Ovary (tissue), 9 donors: ENCODE results near the gene GIMAP8. TPM values are rescaled to one million over a fixed set of nuclear protein-coding genes. Genes with fewer than 3 reads are reported as not detected.

ENCODE experiments used
- DNase-seq, 5 donors: peaks; one replicate each; pipeline ENCODE4 v3.0.0-alpha.2; 2019 to 2020
- H3K27ac ChIP-seq, 2 donors: fragments of 200-600 bp; one replicate each; pipeline versions ENCODE4 v1.5.1 to v1.8.0; 2019 to 2022
- H3K27me3 ChIP-seq: fragments of 200-600 bp; one replicate; pipeline ENCODE4 v1.8.0; 2022
- H3K36me3 ChIP-seq: fragments of 200-600 bp; sonication (generic); one replicate; pipeline ENCODE4 v1.5.1; 2019
- H3K4me1 ChIP-seq: one replicate; pipeline ENCODE4 v1.8.1; 2013; ENCODE audit warnings: mild to moderate bottlenecking, moderate library complexity; ENCODE audit not compliant: insufficient read depth
- H3K4me3 ChIP-seq: fragments of 200-600 bp; sonication (generic); one replicate; pipeline ENCODE4 v1.5.1; 2017
- H3K9me3 ChIP-seq, 2 donors: fragments of 200-600 bp in 1 of 2; sonication (generic) in 1 of 2; one replicate each; pipeline versions ENCODE4 v1.5.1 to v1.8.1; 2013 to 2019; ENCODE audit warnings: mild to moderate bottlenecking in 1 of 2, moderate library complexity in 1 of 2
- CTCF ChIP-seq, 3 donors: fragments of 450-650 bp in 2 of 3; fragments of 200-600 bp in 1 of 3; IDR thresholded peaks; one replicate each; pipeline versions ENCODE4 v1.5.1 to v1.8.0; 2016 to 2022; ENCODE audit warnings: antibody characterized with exemption in 3 of 3, mild to moderate bottlenecking in 1 of 3
- EP300 ChIP-seq: sonication (generic); formaldehyde crosslinking; IDR thresholded peaks from one replicate; pipeline ENCODE4 v1.6.1; 2017; ENCODE audit warnings: antibody characterized with exemption
- POLR2A ChIP-seq: fragments of 450-650 bp; IDR thresholded peaks from one replicate; pipeline ENCODE4 v1.6.1; 2017; ENCODE audit warnings: antibody characterized with exemption, mild to moderate bottlenecking, moderate library complexity
- WGBS, 3 donors: extraction: QIAGEN DNeasy Blood & Tissue Kit in 1 of 3; methylation state at CpG; one replicate each; pipeline versions ENCODE4 v1.1.5 to v1.1.7; 2013 to 2017; 5-methylcytosine and 5-hydroxymethylcytosine counted together
- intact Hi-C, 4 donors: fragments of 100-400 bp; cut with DNase I; formaldehyde crosslinking; loops; one replicate each; pipeline versions ENCODE4 v1.11.0 to v1.15.1; 2022 to 2023
- polyA plus RNA-seq, 2 donors: library from polyadenylated mRNA; stranded (reverse); fragments of 200-250 nt in 1 of 2; fragments of 350-450 nt in 1 of 2; fragmentation: Illumina TruSeq in 1 of 2; extraction: RNeasy Lipid Tissue Mini Kit (QIAGEN cat#74804) in 1 of 2; gene quantifications; one replicate each; pipeline ENCODE4 v1.2.3, GENCODE V29; 2013 to 2014
- total RNA-seq, 7 donors: library from RNA; depleted of rRNA in 2 of 7; stranded (reverse); fragments of >200 nt in 2 of 7; fragmentation: NEBNext Ultra II Directional in 3 of 7; extraction: Animal tissue kit (Norgen Biotek cat#: 25700) in 3 of 7; gene quantifications; one replicate each; pipeline versions ENCODE4 v1.1.0 to v1.2.4, GENCODE V29; 2016 to 2023
- donor health status: DM: no; HTN: no; CAD: no; lungs with moderate emphysema.
- donor health status: DM: no; HTN: no; CAD: no.
- donor health status: Bipolar disorder and iron deficiency.
- donor health status: DM: yes; HTN: yes; CAD: no.
- donor health status: DM: no; HTN: no; CAD: no.
- donor health status: DM: yes; HTN: yes; CAD: no.

GIMAP8 gene
- total and polyA plus RNA-seq, 9 donors, result 2.1 to 22.8 (median 6.9) TPM

- intact Hi-C loops, result no loop called here
- Histone ChIP-seq H3K9me3 (no peaks in the 10 kb centered on the region), H3K4me3 (no peak overlapping the region), H3K27ac (peak overlapping the region in 1 of 2 donors; percentile 33), H3K36me3 (no peaks in the 10 kb centered on the region), H3K4me1 (peaks cover 11% of the 10 kb centered on the region), H3K27me3 (no peaks in the 10 kb centered on the region)
- 53 to 59% (median 58%) methylated on average over 10 of the region's 10 CpGs for WGBS, 3 donors
- no peak for TF ChIP-seq POLR2A
- no peak for TF ChIP-seq EP300
- no peak for TF ChIP-seq CTCF (IDR thresholded peaks at IDR 0.05)
- DNase-seq, result peak in 1 of 5 donors; percentile 65
Observed at GRCh38 chr7:150410680-150411346, 39.6 kb upstream of the GIMAP8 start.

- H3K27ac ChIP-seq, result peak overlapping the region in 1 of 2 donors; percentile 33
- intact Hi-C loops, result no loop called here
- DNase-seq, result no peak
- H3K4me3 ChIP-seq, result no peak overlapping the region
- peaks cover 6% of the 10 kb centered on the region for H3K4me1 ChIP-seq
- no peaks in the 10 kb centered on the region for H3K27me3 ChIP-seq
- WGBS, 3 donors, result 82 to 91% (median 82%) methylated on average over 10 to 11 of the region's 11 CpGs
- H3K36me3 ChIP-seq, result no peaks in the 10 kb centered on the region
- no peaks in the 10 kb centered on the region for H3K9me3 ChIP-seq
- TF ChIP-seq CTCF (IDR thresholded peaks at IDR 0.05) (no peak), POLR2A (no peak), EP300 (no peak)
Observed at GRCh38 chr7:150411606-150412005, 38.8 kb upstream of the GIMAP8 start.

GRCh38 chr7:150412016-150412415 lies 38.4 kb upstream of the GIMAP8 start:
- Histone ChIP-seq H3K27ac (no peak overlapping the region), H3K4me3 (no peak overlapping the region), H3K36me3 (no peaks in the 10 kb centered on the region), H3K4me1 (peaks cover 5% of the 10 kb centered on the region), H3K27me3 (no peaks in the 10 kb centered on the region), H3K9me3 (no peaks in the 10 kb centered on the region)
- 88 to 93% (median 91%) methylated on average over 11 of the region's 11 CpGs for WGBS, 3 donors
- TF ChIP-seq EP300 (no peak), POLR2A (no peak), CTCF (IDR thresholded peaks at IDR 0.05) (no peak)
- no peak for DNase-seq
- intact Hi-C loops, result no loop called here

GRCh38 chr7:150412518-150413488 lies 37.6 kb upstream of the GIMAP8 start:
- 84 to 90% (median 86%) methylated on average over 37 of the region's 37 CpGs for WGBS, 3 donors
- TF ChIP-seq EP300 (no peak), CTCF (IDR thresholded peaks at IDR 0.05) (no peak), POLR2A (no peak)
- Histone ChIP-seq H3K9me3 (no peaks in the 10 kb centered on the region), H3K4me1 (peaks cover 5% of the 10 kb centered on the region), H3K36me3 (no peaks in the 10 kb centered on the region), H3K27me3 (no peaks in the 10 kb centered on the region), H3K4me3 (no peak overlapping the region), H3K27ac (no peak overlapping the region)
- intact Hi-C loops, result no loop called here
- no peak for DNase-seq
